A549 (cell line): ENCODE measurements around the gene FAM124B.

ENCODE experiments used
- MYC ChIP-seq: IDR thresholded peaks from 2 replicates; pipeline ENCODE4 v1.6.1; 2012; ENCODE audit warnings: mild to moderate bottlenecking, inconsistent platforms, low read length, improper control_type of control experiment, borderline replicate concordance
- RAD21 ChIP-seq, 2 experiments: fragments of >200 bp in 1 of 2; sonication (Bioruptor Twin) in 1 of 2; formaldehyde crosslinking in 1 of 2; IDR thresholded peaks in 1 of 2; conservative IDR thresholded peaks in 1 of 2; 2 replicates in 1 of 2; 3 replicates in 1 of 2; pipeline ENCODE4 v1.6.1; 2012 to 2018; ENCODE audit warnings: inconsistent platforms in 1 of 2
- SREBF2 ChIP-seq: fragments of 450-650 bp; IDR thresholded peaks from 2 replicates; pipeline ENCODE4 v1.6.1; 2014; ENCODE audit warnings: mild to moderate bottlenecking, moderate library complexity
- TP53 ChIP-seq: fragments of 250-450 bp; sonication (Bioruptor Pico); IDR thresholded peaks from 2 replicates; pipeline ENCODE4 v1.5.0; 2021; ENCODE audit warnings: mild to moderate bottlenecking, moderate library complexity
- TF ChIP-seq, protein P1 (sequence below): fragments of >200 bp; sonication (Bioruptor Twin); formaldehyde crosslinking; IDR thresholded peaks from 3 replicates; pipeline ENCODE4 v1.5.1; 2016

DNA sequence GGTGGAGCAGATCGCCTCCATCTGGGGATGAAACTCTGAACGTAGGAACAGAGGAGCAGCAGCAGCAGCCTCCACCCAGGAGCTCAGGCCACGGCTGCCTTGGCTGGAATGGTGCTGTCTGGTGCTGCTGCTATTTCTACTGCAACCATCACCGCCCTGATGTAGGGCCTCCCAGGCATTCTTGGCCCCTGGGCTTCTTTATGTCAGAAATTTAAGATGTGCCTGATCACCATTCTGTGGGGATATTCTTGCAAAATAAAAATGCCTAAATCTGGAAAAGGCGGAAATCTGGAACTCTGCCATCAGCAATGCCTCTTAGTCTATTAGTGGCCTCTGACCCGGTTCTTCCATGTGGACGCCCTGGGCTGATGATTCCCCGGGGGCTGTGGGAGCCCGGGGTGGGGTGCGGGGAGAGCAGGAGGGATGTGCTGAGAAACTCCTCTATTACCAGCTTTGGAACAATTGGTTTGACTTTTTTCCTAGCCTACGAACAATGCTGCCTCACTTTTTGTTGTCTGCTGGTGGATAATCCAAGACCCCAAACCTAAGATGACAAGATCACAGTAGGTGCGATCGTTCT lies 47.2 kb downstream of the FAM124B start:
- TF ChIP-seq, protein P1, sequence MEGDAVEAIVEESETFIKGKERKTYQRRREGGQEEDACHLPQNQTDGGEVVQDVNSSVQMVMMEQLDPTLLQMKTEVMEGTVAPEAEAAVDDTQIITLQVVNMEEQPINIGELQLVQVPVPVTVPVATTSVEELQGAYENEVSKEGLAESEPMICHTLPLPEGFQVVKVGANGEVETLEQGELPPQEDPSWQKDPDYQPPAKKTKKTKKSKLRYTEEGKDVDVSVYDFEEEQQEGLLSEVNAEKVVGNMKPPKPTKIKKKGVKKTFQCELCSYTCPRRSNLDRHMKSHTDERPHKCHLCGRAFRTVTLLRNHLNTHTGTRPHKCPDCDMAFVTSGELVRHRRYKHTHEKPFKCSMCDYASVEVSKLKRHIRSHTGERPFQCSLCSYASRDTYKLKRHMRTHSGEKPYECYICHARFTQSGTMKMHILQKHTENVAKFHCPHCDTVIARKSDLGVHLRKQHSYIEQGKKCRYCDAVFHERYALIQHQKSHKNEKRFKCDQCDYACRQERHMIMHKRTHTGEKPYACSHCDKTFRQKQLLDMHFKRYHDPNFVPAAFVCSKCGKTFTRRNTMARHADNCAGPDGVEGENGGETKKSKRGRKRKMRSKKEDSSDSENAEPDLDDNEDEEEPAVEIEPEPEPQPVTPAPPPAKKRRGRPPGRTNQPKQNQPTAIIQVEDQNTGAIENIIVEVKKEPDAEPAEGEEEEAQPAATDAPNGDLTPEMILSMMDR = no peak
- TF ChIP-seq SREBF2 (no peak), MYC (no peak), RAD21 (conservative IDR thresholded peaks at IDR 0.05 in 1 of 2, IDR thresholded peaks at IDR 0.05 in 1 of 2) (no peak), TP53 (CRISPR knock-in tag) (no peak)
